GM23248 (cell line): ENCODE measurements around the gene NR4A3.

Experiments used
- EZH2 ChIP-seq: fragments of 200-600 bp; sonication (generic); IDR thresholded peaks from 2 replicates; pipeline ENCODE4 v1.6.1; 2018; ENCODE audit warnings: antibody characterized with exemption, mild to moderate bottlenecking; ENCODE audit not compliant: insufficient read depth, poor library complexity, severe bottlenecking
- EZH2phosphoT487 ChIP-seq: fragments of 200-600 bp; sonication (generic); IDR thresholded peaks from 2 replicates; pipeline ENCODE4 v1.6.1; 2018; ENCODE audit warnings: antibody characterized with exemption, moderate library complexity, mild to moderate bottlenecking, low read depth; ENCODE audit not compliant: insufficient read depth

DNA sequence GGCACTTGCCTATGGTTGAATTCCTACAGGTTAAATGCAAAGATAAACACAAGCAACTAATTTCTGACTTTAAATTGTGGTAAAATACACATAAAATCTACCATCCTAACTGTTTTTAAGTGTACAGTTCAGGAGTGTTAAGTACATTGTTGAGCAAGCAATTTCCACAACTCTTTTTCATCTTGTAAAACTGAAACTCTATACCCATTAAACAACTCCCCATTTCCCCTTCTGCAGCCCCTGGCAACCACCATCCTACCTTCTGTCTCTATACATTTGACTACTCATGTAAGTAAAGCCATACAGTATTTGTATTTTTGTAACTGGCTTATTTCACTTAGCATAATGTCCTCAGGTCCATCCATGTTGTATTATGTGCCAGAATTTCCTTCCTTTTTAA is 46.3 kb downstream of the NR4A3 start:
- TF ChIP-seq EZH2 (no peak), EZH2phosphoT487 (no peak)
